HCT116 (cell line): ENCODE measurements around the gene RGSL1.

Experiments
- ATF3 ChIP-seq: IDR thresholded peaks from 2 replicates; pipeline ENCODE4 v1.6.1; 2012
- CEBPB ChIP-seq: IDR thresholded peaks from 2 replicates; pipeline ENCODE4 v1.6.1; 2012; ENCODE audit warnings: low read depth
- CTCF ChIP-seq, 3 experiments: fragments of 200-600 bp in 1 of 3; sonication (generic) in 1 of 3; IDR thresholded peaks in 2 of 3; conservative IDR thresholded peaks in 1 of 3; 2 replicates each; pipeline ENCODE4 v1.5.1; 2012 to 2017; ENCODE audit warnings: low read depth in 2 of 3, low read length in 2 of 3, antibody characterized with exemption in 1 of 3, borderline replicate concordance in 1 of 3, control low read depth in 1 of 3, mild to moderate bottlenecking in 1 of 3, mixed read lengths in 1 of 3, mixed run types in 1 of 3, moderate library complexity in 1 of 3; ENCODE audit not compliant: insufficient read depth in 1 of 3
- EGR1 ChIP-seq: IDR thresholded peaks from 2 replicates; pipeline ENCODE4 v1.6.1; 2012; ENCODE audit warnings: low read depth
- EZH2phosphoT487 ChIP-seq: fragments of 200-600 bp; IDR thresholded peaks from 2 replicates; pipeline ENCODE4 v1.6.1; 2018; ENCODE audit warnings: antibody characterized with exemption, borderline replicate concordance
- JUND ChIP-seq: IDR thresholded peaks from 2 replicates; pipeline ENCODE4 v1.6.1; 2012
- MAX ChIP-seq: IDR thresholded peaks from 2 replicates; pipeline ENCODE4 v1.6.1; 2012
- POLR2AphosphoS5 ChIP-seq: IDR thresholded peaks from 2 replicates; pipeline ENCODE4 v1.6.1; 2011; ENCODE audit warnings: mild to moderate bottlenecking, low read depth, low read length, moderate library complexity
- RAD21 ChIP-seq: IDR thresholded peaks from 2 replicates; pipeline ENCODE4 v1.6.1; 2012; ENCODE audit warnings: low read depth, mild to moderate bottlenecking
- REST ChIP-seq: IDR thresholded peaks from 2 replicates; pipeline ENCODE4 v1.6.1; 2012; ENCODE audit warnings: low read depth
- SIN3A ChIP-seq: IDR thresholded peaks from 2 replicates; pipeline ENCODE4 v1.6.1; 2012; ENCODE audit warnings: low read depth

- TF ChIP-seq CEBPB (no peak), RAD21 (no peak), ATF3 (no peak), SIN3A (no peak), EZH2phosphoT487 (no peak), POLR2AphosphoS5 (no peak), MAX (no peak), CTCF (IDR thresholded peaks at IDR 0.05 in 2 of 3, conservative IDR thresholded peaks at IDR 0.05 in 1 of 3; ENCODE audit: borderline replicate concordance in 1 of 3, insufficient read depth in 1 of 3, low read depth in 2 of 3, low read length in 2 of 3) (no peak), EGR1 (no peak), REST (no peak), JUND (no peak)
Measured at GRCh38 chr1:182400567-182400966, 49.4 kb upstream of the RGSL1 start, which contains the start of gene TEDDM1.
